GM12878 (cell line): ENCODE data around the gene GSTO1.

ENCODE experiments used
- TF ChIP-seq, protein P1 (sequence below): IDR thresholded peaks from 2 replicates; pipeline ENCODE4 v1.6.1; 2012; ENCODE audit warnings: mild to moderate bottlenecking, low read depth, low read length
- TF ChIP-seq, protein P2 (sequence below): IDR thresholded peaks from 2 replicates; pipeline ENCODE4 v1.6.1; 2011; ENCODE audit warnings: low read depth, low read length, improper control_type of control experiment, borderline replicate concordance

DNA sequence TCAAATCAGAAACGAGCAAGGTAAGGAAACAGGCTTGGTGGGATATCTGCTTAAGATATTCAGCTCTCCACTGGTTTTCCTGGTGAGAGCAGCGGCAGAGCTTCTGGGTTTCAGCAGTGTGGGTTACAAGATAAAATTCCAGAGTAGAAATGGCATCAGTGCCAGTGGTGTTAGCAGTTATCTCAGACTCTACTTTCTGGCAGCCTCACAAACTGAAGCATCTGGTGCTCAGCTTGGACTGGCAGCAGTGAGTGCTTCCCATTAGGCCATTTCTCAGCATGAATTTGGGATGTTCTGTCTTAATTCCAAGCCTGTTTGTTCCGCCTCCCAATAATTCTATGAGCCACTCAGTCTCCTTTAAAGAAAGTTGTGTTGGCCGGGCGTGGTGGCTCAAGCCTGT lies 7.4 kb downstream of the GSTO1 start:
- TF ChIP-seq, protein P1, sequence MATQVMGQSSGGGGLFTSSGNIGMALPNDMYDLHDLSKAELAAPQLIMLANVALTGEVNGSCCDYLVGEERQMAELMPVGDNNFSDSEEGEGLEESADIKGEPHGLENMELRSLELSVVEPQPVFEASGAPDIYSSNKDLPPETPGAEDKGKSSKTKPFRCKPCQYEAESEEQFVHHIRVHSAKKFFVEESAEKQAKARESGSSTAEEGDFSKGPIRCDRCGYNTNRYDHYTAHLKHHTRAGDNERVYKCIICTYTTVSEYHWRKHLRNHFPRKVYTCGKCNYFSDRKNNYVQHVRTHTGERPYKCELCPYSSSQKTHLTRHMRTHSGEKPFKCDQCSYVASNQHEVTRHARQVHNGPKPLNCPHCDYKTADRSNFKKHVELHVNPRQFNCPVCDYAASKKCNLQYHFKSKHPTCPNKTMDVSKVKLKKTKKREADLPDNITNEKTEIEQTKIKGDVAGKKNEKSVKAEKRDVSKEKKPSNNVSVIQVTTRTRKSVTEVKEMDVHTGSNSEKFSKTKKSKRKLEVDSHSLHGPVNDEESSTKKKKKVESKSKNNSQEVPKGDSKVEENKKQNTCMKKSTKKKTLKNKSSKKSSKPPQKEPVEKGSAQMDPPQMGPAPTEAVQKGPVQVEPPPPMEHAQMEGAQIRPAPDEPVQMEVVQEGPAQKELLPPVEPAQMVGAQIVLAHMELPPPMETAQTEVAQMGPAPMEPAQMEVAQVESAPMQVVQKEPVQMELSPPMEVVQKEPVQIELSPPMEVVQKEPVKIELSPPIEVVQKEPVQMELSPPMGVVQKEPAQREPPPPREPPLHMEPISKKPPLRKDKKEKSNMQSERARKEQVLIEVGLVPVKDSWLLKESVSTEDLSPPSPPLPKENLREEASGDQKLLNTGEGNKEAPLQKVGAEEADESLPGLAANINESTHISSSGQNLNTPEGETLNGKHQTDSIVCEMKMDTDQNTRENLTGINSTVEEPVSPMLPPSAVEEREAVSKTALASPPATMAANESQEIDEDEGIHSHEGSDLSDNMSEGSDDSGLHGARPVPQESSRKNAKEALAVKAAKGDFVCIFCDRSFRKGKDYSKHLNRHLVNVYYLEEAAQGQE, result no peak
- TF ChIP-seq, protein P2, sequence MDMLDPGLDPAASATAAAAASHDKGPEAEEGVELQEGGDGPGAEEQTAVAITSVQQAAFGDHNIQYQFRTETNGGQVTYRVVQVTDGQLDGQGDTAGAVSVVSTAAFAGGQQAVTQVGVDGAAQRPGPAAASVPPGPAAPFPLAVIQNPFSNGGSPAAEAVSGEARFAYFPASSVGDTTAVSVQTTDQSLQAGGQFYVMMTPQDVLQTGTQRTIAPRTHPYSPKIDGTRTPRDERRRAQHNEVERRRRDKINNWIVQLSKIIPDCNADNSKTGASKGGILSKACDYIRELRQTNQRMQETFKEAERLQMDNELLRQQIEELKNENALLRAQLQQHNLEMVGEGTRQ, result no peak
